Uterus (tissue), 2 donors: ENCODE results near the gene IZUMO1R.

Experiments used
- POLR2A ChIP-seq, 2 donors: fragments of 450-650 bp; IDR thresholded peaks; one replicate each; pipeline ENCODE4 v1.6.1; 2016; ENCODE audit warnings: antibody characterized with exemption in 2 of 2, mild to moderate bottlenecking in 1 of 2, moderate library complexity in 1 of 2
- TF ChIP-seq, protein P1 (sequence below), 4 experiments: fragments of 200-600 bp in 2 of 4; fragments of 450-650 bp in 2 of 4; sonication (generic) in 2 of 4; IDR thresholded peaks; one replicate each; pipeline ENCODE4 v1.5.1; 2016 to 2019; ENCODE audit warnings: antibody characterized with exemption in 4 of 4, mild to moderate bottlenecking in 2 of 4, moderate library complexity in 1 of 4

DNA sequence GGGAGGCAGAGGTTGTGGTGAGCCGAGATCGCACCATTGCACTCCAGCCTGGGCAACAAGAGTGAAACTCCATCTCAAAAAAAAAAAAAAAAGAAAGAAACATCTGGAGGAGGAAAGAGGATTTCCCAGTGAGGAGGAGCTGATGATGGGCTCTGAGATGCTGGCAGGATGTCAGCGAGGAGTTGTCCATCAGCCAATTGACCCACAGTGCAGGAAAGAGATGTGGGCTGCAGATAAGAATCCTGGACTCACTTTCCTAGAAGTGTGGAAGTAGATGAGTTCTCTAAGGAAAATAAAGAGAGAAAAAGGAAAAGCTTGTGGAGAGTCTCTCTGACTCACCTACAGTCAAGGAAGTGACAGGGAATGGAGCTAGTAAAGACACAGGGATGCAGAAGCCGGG, 9.7 kb downstream of the IZUMO1R start:
- no peak for TF ChIP-seq POLR2A (IDR thresholded peaks at IDR 0.05)
- TF ChIP-seq, protein P1, sequence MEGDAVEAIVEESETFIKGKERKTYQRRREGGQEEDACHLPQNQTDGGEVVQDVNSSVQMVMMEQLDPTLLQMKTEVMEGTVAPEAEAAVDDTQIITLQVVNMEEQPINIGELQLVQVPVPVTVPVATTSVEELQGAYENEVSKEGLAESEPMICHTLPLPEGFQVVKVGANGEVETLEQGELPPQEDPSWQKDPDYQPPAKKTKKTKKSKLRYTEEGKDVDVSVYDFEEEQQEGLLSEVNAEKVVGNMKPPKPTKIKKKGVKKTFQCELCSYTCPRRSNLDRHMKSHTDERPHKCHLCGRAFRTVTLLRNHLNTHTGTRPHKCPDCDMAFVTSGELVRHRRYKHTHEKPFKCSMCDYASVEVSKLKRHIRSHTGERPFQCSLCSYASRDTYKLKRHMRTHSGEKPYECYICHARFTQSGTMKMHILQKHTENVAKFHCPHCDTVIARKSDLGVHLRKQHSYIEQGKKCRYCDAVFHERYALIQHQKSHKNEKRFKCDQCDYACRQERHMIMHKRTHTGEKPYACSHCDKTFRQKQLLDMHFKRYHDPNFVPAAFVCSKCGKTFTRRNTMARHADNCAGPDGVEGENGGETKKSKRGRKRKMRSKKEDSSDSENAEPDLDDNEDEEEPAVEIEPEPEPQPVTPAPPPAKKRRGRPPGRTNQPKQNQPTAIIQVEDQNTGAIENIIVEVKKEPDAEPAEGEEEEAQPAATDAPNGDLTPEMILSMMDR (IDR thresholded peaks at IDR 0.05), result no peak
